Measurements from ENCODE around the gene NUP62. TPM values are rescaled to one million over a fixed set of nuclear protein-coding genes. Genes with fewer than 3 reads are reported as not detected.

NUP62 gene
- total and polyA plus RNA-seq, 4 donors: 14.2 to 19.8 (median 18.1) TPM

- Histone ChIP-seq H3K4me1 (ENCODE audit: control insufficient read depth in 4 of 4, insufficient read depth in 4 of 4, low read length in 3 of 4) (peaks cover 0 to 22% (median 11%) of the 10 kb centered on the region in 4 donors), H3K9me3 (ENCODE audit: control insufficient read depth in 4 of 4, low read length in 3 of 4) (no peaks in the 10 kb centered on the region), H3K27me3 (ENCODE audit: control insufficient read depth in 4 of 4, insufficient read depth in 4 of 4, low read length in 3 of 4) (no peaks in the 10 kb centered on the region), H3K4me3 (ENCODE audit: low read depth in 1 of 3, low read length in 3 of 3) (no peak overlapping the region), H3K27ac (ENCODE audit: low read depth in 1 of 2, low read length in 2 of 2) (no peak overlapping the region), H3K36me3 (ENCODE audit: control insufficient read depth in 4 of 4, insufficient read depth in 3 of 4, low read depth in 1 of 4, low read length in 3 of 4) (peaks cover 40 to 53% (median 47%) of the 10 kb centered on the region in 4 donors), H3K9ac (ENCODE audit: low read depth in 1 of 2, low read length in 2 of 2) (no peak overlapping the region)
- WGBS: 98% methylated on average over 17 of the region's 17 CpGs
- TF ChIP-seq GABPA (IDR thresholded peaks at IDR 0.05 in 1 of 2, conservative IDR thresholded peaks at IDR 0.05 in 1 of 2): no peak
- TF ChIP-seq MAX (IDR thresholded peaks at IDR 0.05): no peak
- TF ChIP-seq FOXA2 (IDR thresholded peaks at IDR 0.05): no peak
- TF ChIP-seq SP1 (IDR thresholded peaks at IDR 0.05): no peak
- TF ChIP-seq NR2F2 (IDR thresholded peaks at IDR 0.05): no peak
- no peak for TF ChIP-seq ATF3 (IDR thresholded peaks at IDR 0.05)
- TF ChIP-seq FOXA1 (IDR thresholded peaks at IDR 0.05): no peak
- no peak for TF ChIP-seq JUND (IDR thresholded peaks at IDR 0.05)
- no peak for TF ChIP-seq HNF4A (conservative IDR thresholded peaks at IDR 0.05)
- TF ChIP-seq TAF1 (conservative IDR thresholded peaks at IDR 0.05): no peak
- TF ChIP-seq ZBTB33 (IDR thresholded peaks at IDR 0.05): no peak
- TF ChIP-seq CTCF (IDR thresholded peaks at IDR 0.05; ENCODE audit: low read depth, low read length, missing input control): no peak
- TF ChIP-seq REST (IDR thresholded peaks at IDR 0.05): no peak
- TF ChIP-seq EGR1 (IDR thresholded peaks at IDR 0.05; ENCODE audit: low read depth in 2 of 2): no peak
- no peak for TF ChIP-seq YY1 (IDR thresholded peaks at IDR 0.05)
- TF ChIP-seq RXRA (IDR thresholded peaks at IDR 0.05): no peak
- TF ChIP-seq HNF4G (IDR thresholded peaks at IDR 0.05): no peak
- no peak for TF ChIP-seq RAD21 (IDR thresholded peaks at IDR 0.05)
- DNase-seq (ENCODE audit: low spot score): no peak
Measured at GRCh38 chr19:49881186-49881585, 48.1 kb downstream of the NUP62 start.
